ENCODE results near the gene CARS2. TPM values are rescaled to one million over a fixed set of nuclear protein-coding genes. Genes with fewer than 3 reads are reported as not detected.

CARS2 gene
- total and polyA plus RNA-seq, 2 of the 8 experiments (the other 6 are each of a cell fraction or from before 2014, with no cell fraction given) = 47.7 to 55.9 TPM

DNA sequence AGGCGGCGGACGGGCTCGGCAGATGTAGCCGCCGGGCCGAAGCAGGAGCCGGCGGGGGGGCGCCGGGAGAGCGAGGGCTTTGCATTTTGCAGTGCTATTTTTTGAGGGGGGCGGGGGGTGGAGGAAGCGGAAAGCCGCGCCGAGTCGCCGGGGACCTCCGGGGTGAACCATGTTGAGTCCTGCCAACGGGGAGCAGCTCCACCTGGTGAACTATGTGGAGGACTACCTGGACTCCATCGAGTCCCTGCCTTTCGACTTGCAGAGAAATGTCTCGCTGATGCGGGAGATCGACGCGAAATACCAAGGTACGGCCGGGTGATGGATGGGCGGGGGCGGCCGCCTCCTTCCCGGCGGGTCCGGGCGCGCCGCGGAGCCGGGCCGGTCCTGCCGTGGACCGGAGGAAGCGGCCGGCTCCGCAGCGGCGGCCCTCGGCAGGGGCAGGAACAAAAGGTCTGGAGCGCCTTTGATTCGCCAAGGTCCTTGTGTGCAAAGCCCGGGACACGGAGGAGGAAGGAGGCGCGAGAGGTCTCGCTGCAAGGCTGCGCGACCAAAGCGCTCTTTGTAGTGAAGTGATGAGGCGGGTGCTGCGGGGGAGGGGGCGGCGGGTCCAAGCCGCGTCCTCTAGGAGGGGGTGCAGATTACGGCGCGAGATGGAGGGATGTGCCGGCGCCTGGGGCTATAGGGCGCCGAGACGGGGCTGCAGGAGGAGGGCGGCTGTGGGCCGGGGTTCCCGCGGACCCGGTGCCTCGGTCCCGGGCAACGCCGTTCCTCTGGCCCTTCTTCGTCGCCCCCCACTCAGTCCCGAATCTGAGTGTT, 8.3 kb upstream of the CARS2 start:
- 0% methylated on average over 31 of the region's 86 CpGs; no CpG with 5 or more reads in 1 of the 2 experiments for WGBS, 2 experiments (ENCODE audit: extremely low coverage in 1 of 2, insufficient coverage in 1 of 2, insufficient read length in 1 of 2, insufficient replicate concordance in 2 of 2, low coverage in 1 of 2, low lambda C conversion rate in 2 of 2, missing lambda C conversion rate in 1 of 2)
- Histone ChIP-seq H2AFZ (ENCODE audit: low read length) (no peak overlapping the region), H2BK120ac (replicated peaks; ENCODE audit: low read depth, low read length) (no peak overlapping the region), H4K20me1 (replicated peaks in 1 of 2; ENCODE audit: control insufficient read depth in 1 of 2, insufficient read depth in 2 of 2, low read length in 2 of 2) (peaks cover 15 to 17% of the 10 kb centered on the region in 2 experiments), H3K4ac (replicated peaks; ENCODE audit: insufficient read length, low read depth, low read length) (no peak overlapping the region), H3K14ac (ENCODE audit: insufficient read length) (peak overlapping the region; percentile 99), H3K36me3 (ENCODE audit: control insufficient read depth in 2 of 4, insufficient read depth in 4 of 4, low read length in 3 of 4) (peaks cover 0 to 3% (median under 1%) of the 10 kb centered on the region in 4 experiments; a peak in 3 of 8 replicates), H3K79me2 (ENCODE audit: control insufficient read depth in 1 of 2, insufficient read depth in 2 of 2, low read length in 2 of 2) (peaks cover 27 to 43% of the 10 kb centered on the region in 2 experiments), H2BK5ac (ENCODE audit: low read depth, low read length) (peak overlapping the region; percentile 75), H3K23me2 (ENCODE audit: low read depth, low read length) (peaks cover 15% of the 10 kb centered on the region), H3K56ac (replicated peaks; ENCODE audit: insufficient read length, low read depth, low read length) (peak overlapping the region; percentile 90), H3K27ac (ENCODE audit: low read depth, low read length) (peak overlapping the region; percentile 65), H2BK12ac (ENCODE audit: low read depth, low read length) (no peak overlapping the region), H2BK15ac (ENCODE audit: low read length) (no peak overlapping the region), H3K4me2 (ENCODE audit: insufficient read depth in 1 of 2, low read depth in 2 of 2, low read length in 2 of 2) (peak overlapping the region; percentile 81 to 82), H3K27me3 (replicated peaks in 1 of 4; ENCODE audit: control insufficient read depth in 3 of 4, extremely low read depth in 1 of 4, insufficient read depth in 3 of 4, low read length in 3 of 4) (no peaks in the 10 kb centered on the region), H3K79me1 (ENCODE audit: low read depth, low read length) (peaks cover 3% of the 10 kb centered on the region), H3K23ac (ENCODE audit: insufficient read length) (no peak overlapping the region), H3K18ac (ENCODE audit: extremely low read depth, low read length) (peak overlapping the region; percentile 78), H2BK20ac (ENCODE audit: low read length) (no peak overlapping the region), H4K5ac (ENCODE audit: insufficient read length, low read depth, low read length) (peak overlapping the region; percentile 78), H4K8ac (ENCODE audit: extremely low read depth, insufficient read depth, low read length) (peak overlapping the region; percentile 78), H3K9ac (replicated peaks in 1 of 4; ENCODE audit: extremely low read depth in 1 of 4, low read depth in 3 of 4, low read length in 3 of 4) (peak overlapping the region; percentile 70 to 93 (median 84)), H3K4me1 (replicated peaks in 1 of 4; ENCODE audit: control insufficient read depth in 3 of 4, insufficient read depth in 4 of 4, low read length in 3 of 4) (peaks cover 0 to 2% (median 1%) of the 10 kb centered on the region in 4 experiments; a peak in 2 of 7 replicates), H3K9me3 (ENCODE audit: insufficient read depth in 2 of 2, low read depth in 1 of 2, low read length in 1 of 2) (no peaks in the 10 kb centered on the region), H4K91ac (replicated peaks; ENCODE audit: insufficient read length, low read length) (peak overlapping the region; percentile 74), H2AK5ac (ENCODE audit: low read depth, low read length) (no peak overlapping the region), H3K4me3 (ENCODE audit: extremely low read depth in 1 of 4, insufficient read depth in 2 of 4, low read depth in 3 of 4, low read length in 4 of 4) (peak overlapping the region; percentile 73 to 98 (median 82))
- ChIA-PET POLR2A (ENCODE audit: partially characterized antibody) (interaction anchor here (0.7 to 2.9 kb wide), 20 partner anchors 8 to 395 kb away, joined by 3 to 28 read pairs (median 6); partner anchors contain the start of genes ANKRD10 and CARS2), CTCF (ENCODE audit: partially characterized antibody) (interaction anchor here (0.7 kb wide), 1 partner anchor 206 kb away, joined by 3 read pairs; no protein-coding TSS in a partner anchor)
- DNase-seq (ENCODE audit: low read depth in 1 of 2, low spot score in 2 of 2) (peak in 1 of 2 experiments; percentile 56), FAIRE-seq (no peak)
- TF ChIP-seq BCL11A (IDR thresholded peaks at IDR 0.05; ENCODE audit: low read depth in 2 of 2, low read length in 2 of 2) (no peak), NANOG (IDR thresholded peaks at IDR 0.05; ENCODE audit: insufficient read depth, low read depth, low read length, poor library complexity, severe bottlenecking) (no peak), SIN3A (conservative IDR thresholded peaks at IDR 0.05 in 1 of 2, IDR thresholded peaks at IDR 0.05 in 1 of 2; ENCODE audit: low read depth in 1 of 2, low read length in 2 of 2) (no peak), GTF2F1 (IDR thresholded peaks at IDR 0.05; ENCODE audit: borderline replicate concordance, low read depth, low read length) (no peak), RNF2 (IDR thresholded peaks at IDR 0.05; ENCODE audit: borderline replicate concordance, low read depth, low read length, missing control alignments, poor library complexity, severe bottlenecking) (no peak), JUN (IDR thresholded peaks at IDR 0.05; ENCODE audit: low read depth, low read length) (no peak), TAF1 (IDR thresholded peaks at IDR 0.05; ENCODE audit: low read depth, low read length) (0 out of 2 replicates have a peak, but pooled peaks have one; percentile 3), SAP30 (IDR thresholded peaks at IDR 0.05; ENCODE audit: insufficient read depth, insufficient replicate concordance, low read length) (no peak), CREB1 (IDR thresholded peaks at IDR 0.05) (no peak), HDAC6 (IDR thresholded peaks at IDR 0.05; ENCODE audit: low read depth, low read length) (no peak), TEAD4 (IDR thresholded peaks at IDR 0.05; ENCODE audit: low read depth, low read length) (no peak)

Data from H1 (cell line).